BJ (cell line): ENCODE measurements around the gene DIAPH3. TPM values are rescaled to one million over a fixed set of nuclear protein-coding genes. Genes with fewer than 3 reads are reported as not detected.

Experiments
- CTCF ChIA-PET: fragments of 350-600 bp; formaldehyde crosslinking; extraction: SDS; loops from one replicate; lab custom pipeline; 2021; ENCODE audit warnings: antibody characterized with exemption, inconsistent platforms; lab: Yijun Ruan, JAX
- POLR2A ChIA-PET: fragments of 300-600 bp; sonication (Branson Sonifier 250); formaldehyde crosslinking; extraction: SDS; loops from one replicate; lab custom pipeline; 2021; ENCODE audit warnings: antibody characterized with exemption; lab: Charles Lee
- DNase-seq: peaks from one replicate; pipeline ENCODE4 v3.0.0-alpha.2; 2011; ENCODE audit warnings: low read depth
- H3K27me3 ChIP-seq: 2 replicates; pipeline ENCODE4 v1.6.0; 2011; ENCODE audit warnings: low read length; ENCODE audit not compliant: control insufficient read depth, insufficient read depth
- H3K36me3 ChIP-seq: 2 replicates; pipeline ENCODE4 v1.5.1; 2011; ENCODE audit warnings: low read length; ENCODE audit not compliant: control insufficient read depth, insufficient read depth
- H3K4me3 ChIP-seq: 2 replicates; pipeline ENCODE4 v1.5.1; 2011; ENCODE audit warnings: low read depth, mild to moderate bottlenecking, control low read depth, low read length
- polyA plus RNA-seq: library from polyadenylated mRNA; depleted of rRNA; stranded (reverse); fragments of >200 nt; gene quantifications from 2 replicates; pipeline ENCODE4 v1.2.3, GENCODE V29; 2011
- TF ChIP-seq, protein P1 (sequence below): IDR thresholded peaks from 2 replicates; pipeline ENCODE4 v1.5.1; 2011; ENCODE audit warnings: low read depth, mild to moderate bottlenecking, control low read depth, inconsistent platforms, low read length, moderate library complexity; ENCODE audit not compliant: insufficient read depth

DIAPH3 gene
- polyA plus RNA-seq, 1 experiment, result 8.5 TPM

DNA sequence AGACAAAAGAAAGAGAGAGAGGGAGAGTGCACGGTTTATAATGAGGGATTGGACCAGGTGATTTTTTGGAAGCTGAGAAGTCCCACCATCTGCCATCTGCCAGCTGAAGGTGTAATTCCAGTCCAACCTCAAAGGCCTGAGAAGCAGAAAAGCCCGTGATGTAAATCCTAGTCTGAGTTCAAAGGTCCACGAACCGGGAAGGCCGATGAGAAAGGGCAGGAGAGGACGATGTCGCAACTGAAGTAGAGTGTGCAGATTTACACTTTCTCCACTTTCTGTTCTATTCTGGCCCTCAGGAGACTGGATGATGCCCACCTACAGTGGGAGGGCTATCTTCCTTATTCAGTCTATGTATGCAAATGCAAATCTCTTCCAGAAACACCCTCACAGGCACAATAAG is 500.0 kb downstream of the DIAPH3 start:
- peaks cover 2% of the 10 kb centered on the region for H3K36me3 ChIP-seq
- no peak overlapping the region for H3K4me3 ChIP-seq
- H3K27me3 ChIP-seq, result no peaks in the 10 kb centered on the region
- ChIA-PET CTCF (interaction anchor here (1.3 to 1.7 kb wide), 2 partner anchors 8 to 108 kb away, joined by 3 to 5 read pairs; no protein-coding TSS in a partner anchor), POLR2A (no interaction called here)
- no peak for DNase-seq
- TF ChIP-seq, protein P1, sequence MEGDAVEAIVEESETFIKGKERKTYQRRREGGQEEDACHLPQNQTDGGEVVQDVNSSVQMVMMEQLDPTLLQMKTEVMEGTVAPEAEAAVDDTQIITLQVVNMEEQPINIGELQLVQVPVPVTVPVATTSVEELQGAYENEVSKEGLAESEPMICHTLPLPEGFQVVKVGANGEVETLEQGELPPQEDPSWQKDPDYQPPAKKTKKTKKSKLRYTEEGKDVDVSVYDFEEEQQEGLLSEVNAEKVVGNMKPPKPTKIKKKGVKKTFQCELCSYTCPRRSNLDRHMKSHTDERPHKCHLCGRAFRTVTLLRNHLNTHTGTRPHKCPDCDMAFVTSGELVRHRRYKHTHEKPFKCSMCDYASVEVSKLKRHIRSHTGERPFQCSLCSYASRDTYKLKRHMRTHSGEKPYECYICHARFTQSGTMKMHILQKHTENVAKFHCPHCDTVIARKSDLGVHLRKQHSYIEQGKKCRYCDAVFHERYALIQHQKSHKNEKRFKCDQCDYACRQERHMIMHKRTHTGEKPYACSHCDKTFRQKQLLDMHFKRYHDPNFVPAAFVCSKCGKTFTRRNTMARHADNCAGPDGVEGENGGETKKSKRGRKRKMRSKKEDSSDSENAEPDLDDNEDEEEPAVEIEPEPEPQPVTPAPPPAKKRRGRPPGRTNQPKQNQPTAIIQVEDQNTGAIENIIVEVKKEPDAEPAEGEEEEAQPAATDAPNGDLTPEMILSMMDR, result no peak

DNA sequence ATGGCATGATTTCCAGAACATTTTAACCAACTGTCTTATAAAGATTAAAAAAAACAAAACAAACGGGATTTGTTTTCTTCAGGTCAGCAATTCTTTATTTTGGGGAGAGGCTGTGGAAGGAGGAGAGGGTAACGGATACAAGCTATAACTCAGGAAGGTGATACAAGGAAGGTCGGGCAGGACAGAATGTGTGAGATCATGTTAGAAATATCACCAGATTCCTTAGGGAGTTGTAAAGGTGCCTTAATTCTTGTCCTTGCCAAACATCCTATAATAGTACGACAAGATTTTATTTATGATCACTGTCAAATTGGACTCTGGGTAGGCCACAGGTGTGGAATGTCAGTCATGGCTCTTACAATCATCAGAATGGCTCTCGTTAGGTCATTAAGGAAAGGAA is 503.1 kb downstream of the DIAPH3 start:
- Histone ChIP-seq H3K36me3 (peaks cover 2% of the 10 kb centered on the region), H3K4me3 (no peak overlapping the region), H3K27me3 (no peaks in the 10 kb centered on the region)
- TF ChIP-seq, protein P1, result no peak
- CTCF ChIA-PET, result no interaction called here
- no peak for DNase-seq
- POLR2A ChIA-PET, result no interaction called here

DNA sequence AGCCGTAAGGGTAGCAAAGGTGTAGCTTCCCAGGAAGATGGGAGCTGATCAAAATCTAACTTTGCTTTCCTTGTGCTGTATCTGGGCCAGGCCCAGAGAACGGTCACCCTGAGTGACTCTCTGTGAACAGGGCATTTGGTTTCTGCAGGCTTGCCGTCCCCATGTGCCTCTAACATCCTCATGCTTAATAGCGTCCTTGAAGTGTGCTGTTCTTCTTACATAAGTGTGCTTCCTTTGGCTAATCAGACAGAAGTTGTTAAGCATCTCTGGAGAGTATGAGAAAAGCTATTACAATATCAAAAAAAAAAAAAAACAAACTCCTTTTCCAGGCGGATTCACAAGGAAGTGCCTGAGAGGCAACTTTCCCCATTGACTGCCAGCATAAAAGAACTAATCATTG is 503.7 kb downstream of the DIAPH3 start:
- no peak overlapping the region for H3K4me3 ChIP-seq
- no peak for DNase-seq
- TF ChIP-seq, protein P1, result no peak
- no peaks in the 10 kb centered on the region for H3K27me3 ChIP-seq
- CTCF ChIA-PET, result interaction anchor here (0.6 kb wide), 1 partner anchor 292 kb away, joined by 3 read pairs; no protein-coding TSS in a partner anchor
- peaks cover 2% of the 10 kb centered on the region for H3K36me3 ChIP-seq
- POLR2A ChIA-PET, result no interaction called here

DNA sequence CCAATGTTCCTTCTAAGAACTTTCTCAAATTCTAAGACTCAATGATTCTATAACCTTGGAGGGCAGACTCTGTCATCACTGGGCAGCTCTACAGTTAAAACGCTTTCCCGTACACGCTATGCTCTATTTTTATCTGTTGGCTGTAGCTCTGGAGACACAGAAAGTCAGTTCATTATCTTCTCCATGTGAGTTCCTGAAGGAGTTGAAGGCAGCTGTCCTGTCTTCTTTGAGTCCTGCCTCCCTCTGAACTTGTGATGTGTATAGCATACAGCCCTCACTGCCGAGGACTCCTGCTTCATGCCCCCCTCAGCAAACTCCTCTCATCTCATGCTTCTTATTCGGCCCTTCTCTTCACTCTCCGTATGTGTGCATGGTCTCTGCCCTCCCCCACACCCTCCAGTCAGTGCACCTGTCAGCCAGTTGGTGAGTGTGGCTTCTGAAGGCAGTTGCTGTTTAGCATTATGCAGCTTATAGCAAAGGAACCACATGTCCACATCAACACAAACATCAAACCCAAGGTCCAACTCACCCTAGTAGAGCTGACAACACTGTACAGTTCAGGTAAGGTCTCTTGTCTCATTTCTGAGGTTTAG is 504.9 kb downstream of the DIAPH3 start:
- DNase-seq, result no peak
- Histone ChIP-seq H3K4me3 (no peak overlapping the region), H3K36me3 (no peaks in the 10 kb centered on the region), H3K27me3 (peaks cover 1% of the 10 kb centered on the region; the same call in 1 of the 2 replicates)
- TF ChIP-seq, protein P1, result no peak
- ChIA-PET CTCF (interaction anchor here (1.0 kb wide), 1 partner anchor 19 kb away, joined by 9 read pairs; no protein-coding TSS in a partner anchor), POLR2A (no interaction called here)

DNA sequence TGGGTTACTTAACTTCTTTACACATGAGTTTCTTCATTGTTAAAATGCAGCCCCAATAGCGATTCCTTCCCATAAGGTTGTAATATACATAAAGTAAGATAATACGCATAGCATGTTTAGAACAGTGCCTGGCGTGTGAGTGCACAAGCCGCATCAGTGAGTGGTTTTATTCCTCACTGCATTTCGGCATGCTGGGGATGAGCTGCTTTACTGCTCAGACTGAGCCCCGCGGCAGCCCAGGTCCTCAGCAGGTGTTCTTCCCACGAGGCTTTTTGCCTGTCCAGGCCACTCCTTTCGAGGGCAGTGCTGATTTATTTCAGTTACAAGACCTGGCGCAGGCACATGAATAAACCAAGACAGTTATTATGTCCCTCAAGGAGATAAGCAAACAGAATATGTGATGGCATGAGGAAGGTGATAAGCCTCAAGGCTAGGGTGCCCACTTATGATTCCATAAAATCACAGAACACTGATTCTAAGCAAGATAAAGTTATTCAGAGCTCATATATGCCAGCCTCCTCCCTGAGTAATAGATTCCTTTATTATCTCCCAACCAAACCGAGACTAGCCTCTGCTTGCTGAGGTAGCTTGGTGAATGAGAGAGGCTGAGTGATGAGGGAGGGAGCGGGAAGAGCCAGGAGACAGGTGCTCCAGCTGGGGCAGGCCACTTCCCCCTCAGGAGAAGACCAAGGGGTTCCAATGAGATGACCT is 505.5 kb downstream of the DIAPH3 start:
- H3K36me3 ChIP-seq, result no peaks in the 10 kb centered on the region
- POLR2A ChIA-PET, result no interaction called here
- CTCF ChIA-PET, result interaction anchor here (1.0 kb wide), 1 partner anchor 20 kb away, joined by 9 read pairs; no protein-coding TSS in a partner anchor
- TF ChIP-seq, protein P1, result no peak
- H3K27me3 ChIP-seq, result peaks cover 1% of the 10 kb centered on the region; the same call in 1 of the 2 replicates
- no peak overlapping the region for H3K4me3 ChIP-seq
- DNase-seq, result no peak
